GM12878 (cell line): ENCODE data around the gene B3GALNT2. TPM values are rescaled to one million over a fixed set of nuclear protein-coding genes. Genes with fewer than 3 reads are reported as not detected.

Experiments used
- ATAC-seq: fragments of 200-7000 bp; cut with Tn5 transposase; 3 replicates; pipeline ENCODE4 v1.9.1; 2020; ENCODE audit warnings: mild to moderate bottlenecking, moderate library complexity
- BruUV-seq: library from RNA; stranded (reverse); fragments of 400-500 nt; replicated peaks from 2 replicates; lab custom pipeline; 2021; lab: Mats Ljungman, UMichigan
- CTCF ChIA-PET: fragments of 300-600 bp; sonication (Branson Sonifier 250); formaldehyde crosslinking; extraction: SDS; loops from one replicate; lab custom pipeline; 2021; ENCODE audit warnings: inconsistent platforms; lab: Yijun Ruan, JAX
- POLR2A ChIA-PET: fragments of 350-600 bp; formaldehyde crosslinking; extraction: SDS; loops from one replicate; lab custom pipeline; 2021; ENCODE audit warnings: inconsistent platforms; lab: Charles Lee
- RAD21 ChIA-PET: fragments of 300-600 bp; sonication (Branson Sonifier 250); formaldehyde crosslinking; loops from one replicate; lab custom pipeline; 2023; ENCODE audit warnings: antibody characterized with exemption; ENCODE audit not compliant: unreplicated experiment; lab: Charles Lee
- SMC1A ChIA-PET: fragments of 300-600 bp; sonication (Branson Sonifier 250); formaldehyde crosslinking; loops from one replicate; lab custom pipeline; 2023; ENCODE audit not compliant: unreplicated experiment, uncharacterized antibody; lab: Charles Lee
- DNase-seq: peaks from one replicate; pipeline ENCODE4 v3.0.0-alpha.2; 2011; ENCODE audit warnings: low read depth, low spot score
- FAIRE-seq: peaks from 3 replicates; lab custom pipeline; 2011; peaks lifted over from hg19 to GRCh38; lab: Jason Lieb, UNC
- H2AFZ ChIP-seq: 2 replicates; pipeline ENCODE4 v1.6.0; 2011; ENCODE audit warnings: low read depth, low read length, control low read depth; ENCODE audit not compliant: control insufficient read depth
- H3K27ac ChIP-seq: 2 replicates; pipeline ENCODE4 v1.5.1; 2011; ENCODE audit warnings: control low read depth; ENCODE audit not compliant: control insufficient read depth, insufficient read depth
- H3K27me3 ChIP-seq, 2 experiments: replicated peaks in 1 of 2; 2 replicates each; pipeline versions ENCODE4 v1.6.0 to v1.6.1; 2011; ENCODE audit warnings: low read length in 1 of 2; ENCODE audit not compliant: control insufficient read depth in 2 of 2, insufficient read depth in 2 of 2
- H3K36me3 ChIP-seq, 2 experiments: 2 replicates each; pipeline ENCODE4 v1.5.1; 2011; ENCODE audit warnings: low read length in 1 of 2; ENCODE audit not compliant: control insufficient read depth in 2 of 2, insufficient read depth in 2 of 2
- H3K4me1 ChIP-seq: 2 replicates; pipeline ENCODE4 v1.6.1; 2011; ENCODE audit warnings: mild to moderate bottlenecking, low read length, moderate library complexity, mixed read lengths; ENCODE audit not compliant: control insufficient read depth, insufficient read depth
- H3K4me2 ChIP-seq: 2 replicates; pipeline ENCODE4 v1.6.0; 2011; ENCODE audit warnings: control low read depth; ENCODE audit not compliant: control insufficient read depth, insufficient read depth
- H3K4me3 ChIP-seq: fragments of 200-600 bp; sonication (generic); 2 replicates; pipeline ENCODE4 v1.5.1; 2016
- H3K79me2 ChIP-seq: 2 replicates; pipeline ENCODE4 v1.6.0; 2011; ENCODE audit warnings: low read length; ENCODE audit not compliant: control insufficient read depth, insufficient read depth
- H3K9ac ChIP-seq: 2 replicates; pipeline ENCODE4 v1.8.0; 2011; ENCODE audit warnings: low read length, control low read depth, mixed read lengths; ENCODE audit not compliant: control insufficient read depth, insufficient read depth
- H3K9me3 ChIP-seq: replicated peaks from 3 replicates; pipeline ENCODE4 v1.5.1; 2011; ENCODE audit warnings: mild to moderate bottlenecking, low read length; ENCODE audit not compliant: control insufficient read depth, insufficient read depth
- H4K20me1 ChIP-seq: 2 replicates; pipeline ENCODE4 v1.6.0; 2011; ENCODE audit not compliant: control insufficient read depth, insufficient read depth
- ASH2L ChIP-seq: fragments of 300-600, 200-600 bp; sonication (generic); IDR thresholded peaks from 2 replicates; pipeline ENCODE4 v1.6.1; 2017; ENCODE audit warnings: low read depth, mild to moderate bottlenecking, borderline replicate concordance
- BCL11A ChIP-seq: IDR thresholded peaks from 2 replicates; pipeline ENCODE4 v1.6.1; 2011; ENCODE audit warnings: low read depth, low read length
- EGR1 ChIP-seq, 2 experiments: IDR thresholded peaks; 1 replicate in 1 of 2; 2 replicates in 1 of 2; pipeline ENCODE4 v1.6.1; 2011 to 2012; ENCODE audit warnings: low read depth in 2 of 2, low read length in 2 of 2, borderline replicate concordance in 1 of 2, mild to moderate bottlenecking in 1 of 2, moderate library complexity in 1 of 2
- EZH2 ChIP-seq: IDR thresholded peaks from 2 replicates; pipeline ENCODE4 v1.6.1; 2012; ENCODE audit warnings: low read depth, mild to moderate bottlenecking, control low read depth, inconsistent platforms, low read length, borderline replicate concordance; ENCODE audit not compliant: control insufficient read depth
- JUNB ChIP-seq: IDR thresholded peaks from 2 replicates; pipeline ENCODE4 v1.6.1; 2016; ENCODE audit warnings: antibody characterized with exemption, mild to moderate bottlenecking
- MXI1 ChIP-seq: fragments of 150-350 bp; IDR thresholded peaks from 2 replicates; pipeline ENCODE4 v1.6.1; 2011; ENCODE audit warnings: low read depth, mild to moderate bottlenecking, inconsistent platforms, low read length, improper control_type of control experiment
- RAD21 ChIP-seq: IDR thresholded peaks from 2 replicates; pipeline ENCODE4 v1.6.1; 2011; ENCODE audit warnings: mild to moderate bottlenecking, low read depth, low read length, moderate library complexity; ENCODE audit not compliant: insufficient read depth
- YBX1 ChIP-seq: fragments of 450-650 bp; IDR thresholded peaks from 2 replicates; pipeline ENCODE4 v1.6.1; 2016; ENCODE audit warnings: antibody characterized with exemption
- ZNF24 ChIP-seq: fragments of 450-650 bp; IDR thresholded peaks from 2 replicates; pipeline ENCODE4 v1.6.1; 2017; ENCODE audit warnings: antibody characterized with exemption, mild to moderate bottlenecking
- WGBS: methylation state at CpG from one replicate; pipeline ENCODE4 v1.1.6; 2016; ENCODE audit warnings: low lambda C conversion rate; ENCODE audit not compliant: insufficient replicate concordance, insufficient coverage; ENCODE audit errors: missing lambda C conversion rate; 5-methylcytosine and 5-hydroxymethylcytosine counted together
- in situ Hi-C: fragments of 300-500 bp; cut with MboI; formaldehyde crosslinking; loops from 9 replicates; pipeline ENCODE4 v1.14.3; 2018; ENCODE audit warnings: mixed read lengths
- intact Hi-C: fragments of 100-400 bp; cut with micrococcal nuclease; formaldehyde crosslinking; loops from one replicate; pipeline ENCODE4 v1.14.2; 2022; ENCODE audit not compliant: unreplicated experiment
- polyA plus RNA-seq, 11 experiments: library from polyadenylated mRNA; depleted of rRNA in 4 of 11; unstranded in 6 of 11; stranded (reverse) in 5 of 11; fragments of >200 nt; fragmentation: Nextera tagmentation in 4 of 11; fragmentation: Illumina TruSeq in 1 of 11; extraction: Ambion mirVana in 4 of 11; extraction: Trizol in 1 of 11; gene quantifications; 1 replicate in 1 of 11; 2 replicates in 10 of 11; pipeline versions ENCODE4 v1.2.1 to v1.2.3, GENCODE V29; 2011 to 2016; ENCODE audit warnings: inconsistent platforms in 2 of 11, missing spikeins in 2 of 11, low read depth in 1 of 11
- total RNA-seq, 4 experiments: library from RNA; depleted of rRNA in 3 of 4; stranded (reverse); fragments of >200 nt in 3 of 4; fragmentation: Illumina TruSeq in 1 of 4; extraction: Trizol in 1 of 4; gene quantifications; 2 replicates each; pipeline versions ENCODE4 v1.2.1 to v1.2.3, GENCODE V29; 2013 to 2021
- TF ChIP-seq, protein P1 (sequence below): fragments of 450-650 bp; formaldehyde crosslinking; IDR thresholded peaks from 2 replicates; pipeline ENCODE4 v1.4.0; 2020; ENCODE audit warnings: mild to moderate bottlenecking, moderate library complexity
- TF ChIP-seq, protein P2 (sequence below): fragments of 450-650 bp; formaldehyde crosslinking; IDR thresholded peaks from 2 replicates; pipeline ENCODE4 v1.4.0; 2022; ENCODE audit warnings: mild to moderate bottlenecking, moderate library complexity

B3GALNT2 gene
- total and polyA plus RNA-seq, 10 of the 15 experiments (the other 5 are each of a cell fraction or from before 2014, with no cell fraction given): 0.77 to 19.7 (median 12.7) TPM

DNA sequence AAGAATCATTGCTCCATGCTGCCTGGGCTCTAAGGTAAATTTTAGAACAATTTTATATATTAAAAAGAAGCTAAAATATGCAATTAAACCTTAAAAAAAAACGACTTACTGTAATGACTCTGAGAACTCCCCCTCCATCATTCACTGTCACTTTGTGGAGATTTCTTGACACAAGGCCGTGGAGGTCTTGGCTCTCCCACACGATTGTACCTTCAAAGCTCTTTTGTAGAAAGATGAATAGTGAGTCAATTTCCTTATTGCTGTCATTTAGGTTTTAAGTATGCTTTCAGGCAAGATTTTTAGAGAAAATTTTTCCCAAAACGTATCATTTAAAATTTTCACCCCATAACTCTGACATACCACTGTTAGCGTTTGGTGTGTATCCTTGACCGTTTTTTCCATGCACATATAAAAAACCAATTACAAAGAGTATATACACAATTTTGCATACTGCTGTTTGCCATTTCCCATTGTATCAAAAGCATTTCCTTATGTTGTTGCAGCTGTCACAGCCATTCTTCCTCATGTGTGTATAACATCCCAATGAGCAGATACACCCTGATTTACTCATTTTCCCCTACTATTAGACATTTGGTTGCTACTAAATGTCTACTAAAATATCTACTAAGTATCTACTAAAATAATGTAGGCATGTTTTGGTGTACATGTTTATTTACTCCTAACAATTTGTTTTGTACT is 33.4 kb downstream of the B3GALNT2 start:
- CTCF ChIA-PET: no interaction called here
- Histone ChIP-seq H3K9me3 (no peaks in the 10 kb centered on the region), H2AFZ (no peak overlapping the region)
- RAD21 ChIA-PET: no interaction called here
- ATAC-seq: no peak
- DNase-seq: no peak
- TF ChIP-seq MXI1 (no peak), BCL11A (no peak), EZH2 (no peak), YBX1 (no peak), JUNB (no peak), ZNF24 (no peak), ASH2L (no peak), EGR1 (IDR thresholded peaks at IDR 0.05; ENCODE audit: borderline replicate concordance in 1 of 2, low read depth in 2 of 2, low read length in 2 of 2) (no peak), RAD21 (no peak)
- TF ChIP-seq, protein P1, sequence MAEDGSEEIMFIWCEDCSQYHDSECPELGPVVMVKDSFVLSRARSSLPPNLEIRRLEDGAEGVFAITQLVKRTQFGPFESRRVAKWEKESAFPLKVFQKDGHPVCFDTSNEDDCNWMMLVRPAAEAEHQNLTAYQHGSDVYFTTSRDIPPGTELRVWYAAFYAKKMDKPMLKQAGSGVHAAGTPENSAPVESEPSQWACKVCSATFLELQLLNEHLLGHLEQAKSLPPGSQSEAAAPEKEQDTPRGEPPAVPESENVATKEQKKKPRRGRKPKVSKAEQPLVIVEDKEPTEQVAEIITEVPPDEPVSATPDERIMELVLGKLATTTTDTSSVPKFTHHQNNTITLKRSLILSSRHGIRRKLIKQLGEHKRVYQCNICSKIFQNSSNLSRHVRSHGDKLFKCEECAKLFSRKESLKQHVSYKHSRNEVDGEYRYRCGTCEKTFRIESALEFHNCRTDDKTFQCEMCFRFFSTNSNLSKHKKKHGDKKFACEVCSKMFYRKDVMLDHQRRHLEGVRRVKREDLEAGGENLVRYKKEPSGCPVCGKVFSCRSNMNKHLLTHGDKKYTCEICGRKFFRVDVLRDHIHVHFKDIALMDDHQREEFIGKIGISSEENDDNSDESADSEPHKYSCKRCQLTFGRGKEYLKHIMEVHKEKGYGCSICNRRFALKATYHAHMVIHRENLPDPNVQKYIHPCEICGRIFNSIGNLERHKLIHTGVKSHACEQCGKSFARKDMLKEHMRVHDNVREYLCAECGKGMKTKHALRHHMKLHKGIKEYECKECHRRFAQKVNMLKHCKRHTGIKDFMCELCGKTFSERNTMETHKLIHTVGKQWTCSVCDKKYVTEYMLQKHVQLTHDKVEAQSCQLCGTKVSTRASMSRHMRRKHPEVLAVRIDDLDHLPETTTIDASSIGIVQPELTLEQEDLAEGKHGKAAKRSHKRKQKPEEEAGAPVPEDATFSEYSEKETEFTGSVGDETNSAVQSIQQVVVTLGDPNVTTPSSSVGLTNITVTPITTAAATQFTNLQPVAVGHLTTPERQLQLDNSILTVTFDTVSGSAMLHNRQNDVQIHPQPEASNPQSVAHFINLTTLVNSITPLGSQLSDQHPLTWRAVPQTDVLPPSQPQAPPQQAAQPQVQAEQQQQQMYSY (CRISPR knock-in tag): no peak
- TF ChIP-seq, protein P2, sequence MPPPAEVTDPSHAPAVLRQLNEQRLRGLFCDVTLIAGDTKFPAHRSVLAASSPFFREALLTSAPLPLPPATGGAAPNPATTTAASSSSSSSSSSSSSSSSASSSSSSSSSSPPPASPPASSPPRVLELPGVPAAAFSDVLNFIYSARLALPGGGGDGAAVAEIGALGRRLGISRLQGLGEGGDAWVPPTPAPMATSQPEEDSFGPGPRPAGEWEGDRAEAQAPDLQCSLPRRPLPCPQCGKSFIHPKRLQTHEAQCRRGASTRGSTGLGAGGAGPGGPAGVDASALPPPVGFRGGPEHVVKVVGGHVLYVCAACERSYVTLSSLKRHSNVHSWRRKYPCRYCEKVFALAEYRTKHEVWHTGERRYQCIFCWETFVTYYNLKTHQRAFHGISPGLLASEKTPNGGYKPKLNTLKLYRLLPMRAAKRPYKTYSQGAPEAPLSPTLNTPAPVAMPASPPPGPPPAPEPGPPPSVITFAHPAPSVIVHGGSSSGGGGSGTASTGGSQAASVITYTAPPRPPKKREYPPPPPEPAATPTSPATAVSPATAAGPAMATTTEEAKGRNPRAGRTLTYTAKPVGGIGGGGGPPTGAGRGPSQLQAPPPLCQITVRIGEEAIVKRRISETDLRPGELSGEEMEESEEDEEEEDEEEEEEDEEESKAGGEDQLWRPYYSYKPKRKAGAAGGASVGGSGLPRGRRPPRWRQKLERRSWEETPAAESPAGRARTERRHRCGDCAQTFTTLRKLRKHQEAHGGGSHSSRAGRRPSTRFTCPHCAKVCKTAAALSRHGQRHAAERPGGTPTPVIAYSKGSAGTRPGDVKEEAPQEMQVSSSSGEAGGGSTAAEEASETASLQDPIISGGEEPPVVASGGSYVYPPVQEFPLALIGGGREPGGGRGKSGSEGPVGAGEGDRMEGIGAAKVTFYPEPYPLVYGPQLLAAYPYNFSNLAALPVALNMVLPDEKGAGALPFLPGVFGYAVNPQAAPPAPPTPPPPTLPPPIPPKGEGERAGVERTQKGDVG (CRISPR knock-in tag): no peak
- TF ChIP-seq, all 136 proteins: peak for 0
- H3K4me3 ChIP-seq: no peak overlapping the region
- FAIRE-seq: no peak
- POLR2A ChIA-PET: no interaction called here
- no peaks in the 10 kb centered on the region; a peak in 1 of 4 replicates for H3K36me3 ChIP-seq
- no peak overlapping the region for H3K27ac ChIP-seq
- H3K9ac ChIP-seq: no peak overlapping the region
- in situ Hi-C loops: no loop called here
- SMC1A ChIA-PET: interaction anchor here (0.7 kb wide), 1 partner anchor 32 kb away, joined by 3 read pairs; no protein-coding TSS in a partner anchor
- BruUV-seq: no TSS peak
- H4K20me1 ChIP-seq: no peaks in the 10 kb centered on the region
- no peaks in the 10 kb centered on the region for H3K79me2 ChIP-seq
- H3K4me1 ChIP-seq: no peaks in the 10 kb centered on the region
- H3K4me2 ChIP-seq: no peak overlapping the region
- WGBS: 81% methylated on average over 6 of the region's 6 CpGs
- intact Hi-C loops: no loop called here
- no peaks in the 10 kb centered on the region for H3K27me3 ChIP-seq
